AG04449 (cell line): Measurements from ENCODE around the gene RAD51B.
A peak's percentile ranks its signal among the peaks of the same experiment; 100 is the strongest.

Source experiments
- CTCF ChIA-PET: fragments of 350-600 bp; formaldehyde crosslinking; extraction: SDS; loops from one replicate; lab custom pipeline; 2021; ENCODE audit warnings: antibody characterized with exemption; lab: Yijun Ruan, JAX
- POLR2A ChIA-PET: fragments of 400-600, 350-600 bp; formaldehyde crosslinking; extraction: SDS; loops from one replicate; lab custom pipeline; 2020; ENCODE audit warnings: antibody characterized with exemption, inconsistent platforms; lab: Yijun Ruan, JAX
- DNase-seq: peaks from one replicate; pipeline ENCODE4 v3.0.0-alpha.2; 2010; ENCODE audit warnings: low read depth, low spot score
- H3K4me3 ChIP-seq: 2 replicates; pipeline ENCODE4 v1.5.1; 2011; ENCODE audit warnings: low read depth, mild to moderate bottlenecking, control low read depth, low read length
- CTCF ChIP-seq: IDR thresholded peaks from one replicate; pipeline ENCODE4 v1.5.1; 2011; ENCODE audit warnings: mild to moderate bottlenecking, moderate library complexity, low read length, control low read depth, inconsistent platforms; ENCODE audit not compliant: insufficient read depth; ENCODE audit errors: missing control alignments

RAD51B gene

GRCh38 chr14:68208626-68209317 lies 389.2 kb downstream of the RAD51B start:
- no peak for DNase-seq
- ChIA-PET POLR2A (no interaction called here), CTCF (interaction anchor here (0.9 to 1.9 kb wide), 2 partner anchors 17 to 264 kb away, joined by 3 to 6 read pairs; no protein-coding TSS in a partner anchor)

GRCh38 chr14:68210729-68211299 lies 391.2 kb downstream of the RAD51B start:
- no peak for TF ChIP-seq CTCF
- ChIA-PET POLR2A (interaction anchor here (1.4 kb wide), 1 partner anchor 582 kb away, joined by 3 read pairs; the partner anchor contains the start of gene ZFP36L1), CTCF (interaction anchor here (1.0 kb wide), 1 partner anchor 267 kb away, joined by 4 read pairs; no protein-coding TSS in a partner anchor)
- peak overlapping the region; percentile 30 for H3K4me3 ChIP-seq
- peak; percentile 82 for DNase-seq

More at GRCh38 chr14:68208626-68209317, 389.2 kb downstream of the RAD51B start:
- no peak overlapping the region for H3K4me3 ChIP-seq
- no peak for TF ChIP-seq CTCF

DNA sequence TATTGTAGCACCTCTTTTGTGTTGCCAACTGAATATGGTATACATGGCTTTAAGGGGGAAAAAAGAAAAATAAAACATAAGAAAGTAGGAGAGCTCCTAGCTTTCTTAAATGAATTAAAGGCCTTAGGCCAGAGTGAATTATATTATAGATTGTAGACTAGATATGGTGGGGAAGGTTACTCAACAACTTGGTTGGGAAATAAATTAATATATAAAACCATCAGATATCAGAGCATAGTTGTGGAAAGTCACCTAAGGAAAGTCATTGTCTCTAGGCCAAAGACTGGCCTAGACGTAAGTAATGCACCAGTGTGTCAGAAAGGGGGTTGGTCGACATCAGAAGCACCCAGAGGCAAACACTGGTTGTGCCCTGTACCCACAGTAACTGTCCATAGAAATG lies 391.8 kb downstream of the RAD51B start:
- ChIA-PET CTCF (interaction anchor here (1.0 kb wide), 1 partner anchor 267 kb away, joined by 4 read pairs; no protein-coding TSS in a partner anchor), POLR2A (interaction anchor here (1.4 kb wide), 1 partner anchor 582 kb away, joined by 3 read pairs; the partner anchor contains the start of gene ZFP36L1)
- DNase-seq: no peak
- no peak for TF ChIP-seq CTCF
- H3K4me3 ChIP-seq: no peak overlapping the region

GRCh38 chr14:68211886-68212285 lies 392.3 kb downstream of the RAD51B start:
- ChIA-PET CTCF (no interaction called here), POLR2A (no interaction called here)
- no peak overlapping the region for H3K4me3 ChIP-seq
- DNase-seq: no peak
- TF ChIP-seq CTCF: no peak

GRCh38 chr14:68212361-68212760 lies 392.8 kb downstream of the RAD51B start:
- CTCF ChIA-PET: no interaction called here
- POLR2A ChIA-PET: no interaction called here
- no peak overlapping the region for H3K4me3 ChIP-seq
- no peak for TF ChIP-seq CTCF
- no peak for DNase-seq

GRCh38 chr14:68214431-68214830 lies 394.9 kb downstream of the RAD51B start:
- ChIA-PET POLR2A (interaction anchor here (0.6 kb wide), 1 partner anchor 23 kb away, joined by 3 read pairs; no protein-coding TSS in a partner anchor), CTCF (no interaction called here)
- no peak for TF ChIP-seq CTCF
- H3K4me3 ChIP-seq: no peak overlapping the region
- DNase-seq: no peak
